GM08714 (cell line): ENCODE data around the gene CASK.

Experiments used
- H3K4me3 ChIP-seq: fragments of 200-500 bp; sonication (Bioruptor generic); 2 replicates; pipeline ENCODE4 v1.5.1; 2014; ENCODE audit warnings: mild to moderate bottlenecking, low read length, inconsistent platforms
- ZNF274 ChIP-seq: IDR thresholded peaks from 2 replicates; pipeline ENCODE4 v1.6.1; 2012; ENCODE audit warnings: mild to moderate bottlenecking, low read depth, low read length

CASK gene

GRCh38 chrX:41480508-41481260, 442.7 kb downstream of the CASK start:
- TF ChIP-seq ZNF274: no peak
- no peak overlapping the region for H3K4me3 ChIP-seq

GRCh38 chrX:41478381-41478911, 444.9 kb downstream of the CASK start:
- no peak for TF ChIP-seq ZNF274
- H3K4me3 ChIP-seq: no peak overlapping the region

DNA sequence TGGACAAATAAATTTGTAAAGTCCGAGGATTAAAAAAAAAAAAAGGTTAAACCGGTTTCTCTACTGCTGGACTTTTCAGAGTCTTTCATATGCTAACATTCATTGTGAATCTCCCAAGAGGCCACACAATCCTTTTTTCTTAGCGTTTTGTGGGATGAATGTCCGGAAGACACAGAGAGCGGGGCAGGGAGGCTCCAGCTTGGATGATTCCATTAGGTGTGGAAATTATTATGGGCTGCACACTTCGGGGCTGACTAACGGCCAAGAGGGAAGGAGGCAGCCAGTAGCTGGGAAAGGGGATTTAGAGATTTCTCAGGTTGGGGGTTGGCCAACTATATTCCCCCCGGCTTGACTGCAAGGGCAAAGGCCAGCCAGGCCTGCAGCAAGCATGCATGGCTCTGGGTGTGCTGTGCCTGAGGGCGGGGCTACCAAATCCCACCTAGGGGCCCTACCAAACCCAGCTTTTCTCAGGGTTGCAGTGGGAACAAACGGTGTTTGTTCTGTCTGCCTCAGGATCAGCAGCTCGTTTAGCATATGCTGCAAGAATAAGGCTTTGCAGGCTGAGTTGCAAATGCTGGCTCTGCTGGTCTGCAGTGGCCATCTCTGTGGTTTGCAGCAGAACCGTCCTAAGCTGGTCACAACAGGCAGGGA, 447.6 kb downstream of the CASK start:
- TF ChIP-seq ZNF274: no peak
- H3K4me3 ChIP-seq: no peak overlapping the region

GRCh38 chrX:41475191-41475590, 448.2 kb downstream of the CASK start:
- no peak overlapping the region for H3K4me3 ChIP-seq
- no peak for TF ChIP-seq ZNF274

DNA sequence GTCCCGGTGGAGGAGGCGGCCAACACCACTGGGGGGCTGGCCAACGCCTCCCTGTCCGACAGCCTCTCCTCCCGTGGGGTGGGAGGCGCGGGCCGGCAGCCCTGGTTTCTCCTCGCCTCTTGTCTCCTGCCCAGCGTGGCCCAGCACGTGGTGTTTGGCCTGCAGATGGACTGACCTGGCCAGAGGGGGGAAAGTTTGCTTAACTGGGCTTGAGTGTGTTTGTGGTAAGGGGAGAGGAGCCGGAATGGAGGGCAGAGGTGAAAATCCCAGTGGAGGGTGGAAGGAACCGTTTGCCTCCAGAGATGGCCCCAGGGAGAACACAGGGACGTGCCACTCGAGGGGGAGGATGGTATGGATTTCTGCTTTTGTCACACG, 448.6 kb downstream of the CASK start:
- H3K4me3 ChIP-seq: no peak overlapping the region

GRCh38 chrX:41473936-41474725, 449.2 kb downstream of the CASK start:
- H3K4me3 ChIP-seq: no peak overlapping the region
- TF ChIP-seq ZNF274: no peak

More for the DNA sequence above, 448.6 kb downstream of the CASK start:
- no peak for TF ChIP-seq ZNF274

DNA sequence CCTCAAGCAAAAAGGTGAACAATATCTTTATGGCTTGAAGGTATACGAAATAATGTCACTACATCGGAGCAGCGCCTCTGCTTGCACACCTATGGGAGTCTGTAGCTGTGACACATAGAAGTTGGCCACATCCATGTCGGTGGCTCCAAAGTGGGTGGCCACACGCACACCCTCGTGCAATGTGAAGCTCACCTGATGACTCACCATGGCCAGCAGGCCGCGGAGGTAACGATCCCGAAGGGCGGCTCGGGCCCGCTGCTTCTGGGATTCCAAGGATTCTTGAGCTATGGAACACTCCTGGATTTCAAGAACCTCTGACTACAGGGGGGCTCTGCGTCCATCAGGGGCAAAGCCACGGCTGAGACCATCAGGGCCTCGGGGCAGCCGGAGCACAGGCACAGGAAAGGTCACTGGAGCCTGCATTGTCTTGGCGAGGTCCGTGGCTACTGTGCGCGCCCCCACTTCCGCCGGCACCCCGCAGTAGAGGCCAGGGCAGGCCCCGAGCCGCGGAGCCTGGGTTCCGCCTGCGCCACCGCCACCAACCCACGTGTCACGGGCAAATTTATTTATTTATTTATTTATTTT, 451.0 kb downstream of the CASK start:
- H3K4me3 ChIP-seq: no peak overlapping the region
- no peak for TF ChIP-seq ZNF274

GRCh38 chrX:41471786-41472185, 451.6 kb downstream of the CASK start:
- TF ChIP-seq ZNF274: no peak

DNA sequence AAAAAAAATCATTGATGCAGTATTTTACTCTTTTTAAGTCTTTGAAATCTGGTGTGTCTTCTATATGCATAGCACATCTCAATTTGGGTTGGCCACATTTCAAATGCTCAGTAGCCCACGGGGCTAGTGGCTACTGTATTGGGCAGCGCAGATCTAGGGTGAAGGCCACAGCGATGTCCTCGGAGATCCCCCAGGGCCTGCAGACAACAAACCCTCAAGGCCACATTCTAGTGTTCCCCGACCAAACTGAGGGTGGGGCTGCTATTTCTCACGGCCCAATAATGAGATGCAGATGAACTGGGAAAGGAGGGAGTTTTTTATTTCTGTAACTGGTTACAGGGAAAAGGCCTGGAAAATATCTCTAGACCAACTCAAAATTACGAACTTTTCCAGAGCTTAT, 452.6 kb downstream of the CASK start:
- no peak overlapping the region for H3K4me3 ChIP-seq
- TF ChIP-seq ZNF274: no peak

More at GRCh38 chrX:41471786-41472185, 451.6 kb downstream of the CASK start:
- H3K4me3 ChIP-seq: no peak overlapping the region

- H3K4me3 ChIP-seq: no peak overlapping the region
- no peak for TF ChIP-seq ZNF274
Observed at GRCh38 chrX:41468647-41469323, 454.6 kb downstream of the CASK start.
